KMS-11 (cell line): Measurements from ENCODE around the gene NLRP2B.

ENCODE experiments used
- H2AFZ ChIP-seq: fragments of 200-600 bp; sonication (generic); 2 replicates; pipeline ENCODE4 v1.6.1; 2016; ENCODE audit warnings: antibody characterized with exemption, mixed run types, low read depth
- H3K27ac ChIP-seq: fragments of 200-600 bp; sonication (generic); 2 replicates; pipeline ENCODE4 v1.6.1; 2016; ENCODE audit warnings: mild to moderate bottlenecking, mixed run types
- H3K27me3 ChIP-seq: fragments of 200-600 bp; sonication (generic); 2 replicates; pipeline ENCODE4 v1.6.1; 2017; ENCODE audit warnings: mild to moderate bottlenecking, low read depth, mixed run types, moderate library complexity; ENCODE audit not compliant: insufficient read depth
- H3K36me3 ChIP-seq: fragments of 200-600 bp; sonication (generic); 2 replicates; pipeline ENCODE4 v1.6.1; 2017; ENCODE audit warnings: mild to moderate bottlenecking, mixed run types; ENCODE audit not compliant: insufficient read depth
- H3K4me1 ChIP-seq: fragments of 200-600 bp; sonication (generic); 2 replicates; pipeline ENCODE4 v1.6.1; 2016; ENCODE audit warnings: mild to moderate bottlenecking, low read depth, mixed run types; ENCODE audit not compliant: poor library complexity, severe bottlenecking
- H3K4me2 ChIP-seq: fragments of 200-600 bp; sonication (generic); 2 replicates; pipeline ENCODE4 v1.7.0; 2016; ENCODE audit warnings: mild to moderate bottlenecking, mixed run types
- H3K4me3 ChIP-seq: fragments of 200-600 bp; sonication (generic); IDR thresholded peaks from 2 replicates; pipeline ENCODE4 v1.6.1; 2017; ENCODE audit warnings: low read depth, low read length, mixed read lengths; ENCODE audit not compliant: insufficient read depth
- H3K79me2 ChIP-seq: fragments of 200-600 bp; sonication (generic); 2 replicates; pipeline ENCODE4 v1.6.1; 2016; ENCODE audit warnings: low read depth, mixed run types; ENCODE audit not compliant: insufficient read depth
- H3K9ac ChIP-seq: fragments of 200-600 bp; sonication (generic); 2 replicates; pipeline ENCODE4 v1.6.1; 2016; ENCODE audit warnings: mild to moderate bottlenecking, mixed run types
- H4K20me1 ChIP-seq: fragments of 200-600 bp; sonication (generic); 2 replicates; pipeline ENCODE4 v1.6.1; 2016; ENCODE audit warnings: mild to moderate bottlenecking, mixed run types; ENCODE audit not compliant: insufficient read depth
- CTCF ChIP-seq: fragments of 200-600 bp; sonication (generic); conservative IDR thresholded peaks from 2 replicates; pipeline ENCODE4 v1.6.1; 2017; ENCODE audit warnings: low read depth, mild to moderate bottlenecking, antibody characterized with exemption, low read length, moderate library complexity, mixed read lengths

Gene NLRP2B

DNA sequence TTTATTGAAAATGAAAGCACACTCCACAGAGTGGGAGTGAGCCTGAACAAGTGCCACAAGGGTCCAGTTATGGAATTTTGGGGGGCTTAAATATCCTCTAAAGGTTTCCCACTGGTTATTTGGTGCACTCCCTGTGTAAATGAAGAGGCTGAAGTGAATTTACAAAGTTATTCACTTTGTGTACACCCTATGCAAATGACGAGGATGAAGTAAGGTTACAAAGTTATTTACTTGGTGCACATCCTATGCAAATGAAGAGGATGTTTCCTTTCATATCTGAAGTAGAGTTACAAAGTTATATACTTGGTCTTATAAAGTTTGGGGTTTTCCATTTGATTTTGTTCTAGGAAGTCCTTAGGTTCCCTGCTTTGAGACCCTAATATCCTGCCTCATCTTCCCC is 13.1 kb downstream of the NLRP2B start:
- no peak overlapping the region for H3K27ac ChIP-seq
- H4K20me1 ChIP-seq: no peaks in the 10 kb centered on the region
- H2AFZ ChIP-seq: no peak overlapping the region
- no peak overlapping the region for H3K4me2 ChIP-seq
- no peaks in the 10 kb centered on the region for H3K79me2 ChIP-seq
- no peak overlapping the region for H3K9ac ChIP-seq
- no peaks in the 10 kb centered on the region for H3K4me1 ChIP-seq
- no peak overlapping the region for H3K4me3 ChIP-seq
- TF ChIP-seq CTCF: no peak
- H3K27me3 ChIP-seq: no peaks in the 10 kb centered on the region
- H3K36me3 ChIP-seq: no peaks in the 10 kb centered on the region

GRCh38 chrX:57655065-57655464 is 25.0 kb downstream of the NLRP2B start:
- no peak for TF ChIP-seq CTCF
- Histone ChIP-seq H3K27me3 (no peaks in the 10 kb centered on the region), H3K36me3 (no peaks in the 10 kb centered on the region), H3K79me2 (no peaks in the 10 kb centered on the region), H3K4me3 (no peak overlapping the region), H4K20me1 (no peaks in the 10 kb centered on the region), H3K4me2 (no peak overlapping the region), H3K27ac (no peak overlapping the region), H2AFZ (no peak overlapping the region), H3K4me1 (no peaks in the 10 kb centered on the region), H3K9ac (no peak overlapping the region)

GRCh38 chrX:57652705-57653104 is 27.4 kb downstream of the NLRP2B start:
- no peaks in the 10 kb centered on the region for H3K79me2 ChIP-seq

DNA sequence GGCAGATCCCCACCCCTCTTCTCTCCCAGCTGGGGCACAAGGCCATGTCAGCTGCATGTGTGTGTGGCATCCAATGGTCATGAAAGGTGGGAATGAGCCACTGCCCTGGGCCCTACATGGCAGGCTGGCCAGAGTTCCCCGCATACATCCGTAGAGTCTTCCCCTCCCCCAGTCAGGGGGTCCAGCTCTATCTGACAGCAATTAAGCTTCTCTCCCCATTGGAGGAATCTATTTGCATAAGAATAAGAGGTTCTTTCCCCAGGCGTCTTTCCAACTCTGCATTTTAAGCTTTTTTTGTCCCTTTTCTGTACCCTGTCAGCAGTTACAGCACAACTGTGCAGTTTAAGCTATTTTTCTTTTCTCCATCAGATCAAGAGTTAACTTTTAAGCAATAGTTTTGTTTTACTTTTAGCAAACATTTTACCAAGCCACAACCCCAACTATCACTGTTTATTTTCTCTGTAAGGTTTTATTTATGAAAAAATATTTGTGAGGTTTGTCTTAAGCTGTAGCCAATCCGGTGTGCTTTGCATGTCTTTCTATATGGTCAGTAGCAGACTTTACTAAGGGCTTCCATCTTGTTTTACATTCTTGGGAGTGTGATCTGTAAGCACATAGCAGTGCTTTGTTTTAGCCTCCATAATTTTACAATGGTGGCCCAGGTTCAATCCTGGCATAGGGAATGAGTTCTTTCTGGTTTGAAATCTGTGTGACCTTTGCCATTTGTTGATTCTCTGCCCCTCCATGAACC is 28.7 kb downstream of the NLRP2B start:
- Histone ChIP-seq H3K9ac (no peak overlapping the region), H4K20me1 (no peaks in the 10 kb centered on the region), H3K36me3 (no peaks in the 10 kb centered on the region), H3K4me3 (no peak overlapping the region), H3K4me1 (no peaks in the 10 kb centered on the region), H3K27ac (no peak overlapping the region), H3K27me3 (no peaks in the 10 kb centered on the region), H3K4me2 (no peak overlapping the region), H3K79me2 (no peaks in the 10 kb centered on the region), H2AFZ (no peak overlapping the region)
- TF ChIP-seq CTCF: no peak

More at GRCh38 chrX:57652705-57653104, 27.4 kb downstream of the NLRP2B start:
- Histone ChIP-seq H3K9ac (no peak overlapping the region), H3K27me3 (no peaks in the 10 kb centered on the region), H3K4me1 (no peaks in the 10 kb centered on the region), H3K4me3 (no peak overlapping the region), H3K27ac (no peak overlapping the region), H2AFZ (no peak overlapping the region), H3K36me3 (no peaks in the 10 kb centered on the region), H4K20me1 (no peaks in the 10 kb centered on the region), H3K4me2 (no peak overlapping the region)
- TF ChIP-seq CTCF: no peak
